H9 (cell line): ENCODE data around the gene KREMEN1. TPM values are rescaled to one million over a fixed set of nuclear protein-coding genes. Genes with fewer than 3 reads are reported as not detected.

Experiments used
- DNase-seq: peaks from one replicate; pipeline ENCODE4 v3.0.0-alpha.2; 2017
- H2AFZ ChIP-seq: one replicate; pipeline ENCODE4 v1.6.1; 2013; ENCODE audit warnings: mild to moderate bottlenecking, low read length, control low read depth, moderate library complexity
- H2AK5ac ChIP-seq: 2 replicates; pipeline ENCODE4 v1.6.1; 2013; ENCODE audit warnings: low read length, control low read depth, mixed read lengths; ENCODE audit not compliant: insufficient read length
- H2BK120ac ChIP-seq: one replicate; pipeline ENCODE4 v1.6.1; 2013; ENCODE audit warnings: low read depth, mild to moderate bottlenecking, low read length, control low read depth, inconsistent platforms; ENCODE audit not compliant: poor library complexity, severe bottlenecking
- H2BK12ac ChIP-seq: 2 replicates; pipeline ENCODE4 v1.6.1; 2013; ENCODE audit warnings: low read length, control low read depth, mixed read lengths, low read depth; ENCODE audit not compliant: insufficient read length
- H2BK15ac ChIP-seq: 2 replicates; pipeline ENCODE4 v1.6.1; 2013; ENCODE audit warnings: low read depth, low read length, control low read depth
- H2BK20ac ChIP-seq: one replicate; pipeline ENCODE4 v1.6.1; 2013; ENCODE audit warnings: low read depth, mild to moderate bottlenecking, low read length, control low read depth, inconsistent platforms; ENCODE audit not compliant: poor library complexity, severe bottlenecking
- H2BK5ac ChIP-seq: 2 replicates; pipeline ENCODE4 v1.6.1; 2013; ENCODE audit warnings: low read length, control low read depth, mixed read lengths; ENCODE audit not compliant: insufficient read length
- H3K14ac ChIP-seq: 2 replicates; pipeline ENCODE4 v1.6.1; 2013; ENCODE audit warnings: low read length, control low read depth; ENCODE audit not compliant: insufficient read depth
- H3K18ac ChIP-seq: 2 replicates; pipeline ENCODE4 v1.6.1; 2013; ENCODE audit warnings: low read depth, mild to moderate bottlenecking, mixed read lengths, low read length, control low read depth; ENCODE audit not compliant: insufficient read length
- H3K23ac ChIP-seq: 2 replicates; pipeline ENCODE4 v1.6.1; 2013; ENCODE audit warnings: low read length, control low read depth, mixed read lengths, low read depth; ENCODE audit not compliant: insufficient read length
- H3K23me2 ChIP-seq: 2 replicates; pipeline ENCODE4 v1.6.1; 2013; ENCODE audit warnings: low read depth, mild to moderate bottlenecking, mixed read lengths, low read length, control low read depth; ENCODE audit not compliant: insufficient read length, poor library complexity, severe bottlenecking
- H3K27ac ChIP-seq: 2 replicates; pipeline ENCODE4 v1.5.1; 2013; ENCODE audit warnings: low read length, control low read depth, mixed read lengths, low read depth; ENCODE audit not compliant: insufficient read length
- H3K27me3 ChIP-seq: 2 replicates; pipeline ENCODE4 v1.6.1; 2013; ENCODE audit warnings: low read length, control low read depth, inconsistent platforms; ENCODE audit not compliant: insufficient read depth
- H3K4ac ChIP-seq: 2 replicates; pipeline ENCODE4 v1.6.1; 2013; ENCODE audit warnings: low read depth, mild to moderate bottlenecking, control low read depth, inconsistent platforms, low read length, moderate library complexity
- H3K4me1 ChIP-seq: 2 replicates; pipeline ENCODE4 v1.6.1; 2013; ENCODE audit warnings: low read length, control low read depth, inconsistent platforms; ENCODE audit not compliant: insufficient read depth
- H3K4me2 ChIP-seq: 2 replicates; pipeline ENCODE4 v1.6.1; 2013; ENCODE audit warnings: low read length, control low read depth, mixed read lengths; ENCODE audit not compliant: insufficient read length, insufficient read depth
- H3K56ac ChIP-seq: 2 replicates; pipeline ENCODE4 v1.6.1; 2013; ENCODE audit warnings: low read depth, mild to moderate bottlenecking, mixed read lengths, low read length, control low read depth; ENCODE audit not compliant: insufficient read length
- H3K79me1 ChIP-seq: 2 replicates; pipeline ENCODE4 v1.6.1; 2013; ENCODE audit warnings: low read depth, mild to moderate bottlenecking, moderate library complexity, low read length, control low read depth, inconsistent platforms; ENCODE audit not compliant: insufficient read depth, poor library complexity, severe bottlenecking
- H3K79me2 ChIP-seq: 2 replicates; pipeline ENCODE4 v1.6.1; 2013; ENCODE audit warnings: low read length, control low read depth, inconsistent platforms; ENCODE audit not compliant: insufficient read depth
- H3K9ac ChIP-seq: 2 replicates; pipeline ENCODE4 v1.6.1; 2013; ENCODE audit warnings: low read length, control low read depth, mixed read lengths; ENCODE audit not compliant: insufficient read length; ENCODE audit errors: extremely low read depth
- H3K9me3 ChIP-seq: one replicate; pipeline ENCODE4 v1.6.1; 2013; ENCODE audit warnings: low read depth, low read length, inconsistent platforms; ENCODE audit not compliant: control insufficient read depth
- H3T11ph ChIP-seq: one replicate; pipeline ENCODE4 v1.6.1; 2013; ENCODE audit warnings: mild to moderate bottlenecking, low read length, control low read depth, inconsistent platforms
- H4K20me1 ChIP-seq: one replicate; pipeline ENCODE4 v1.6.1; 2013; ENCODE audit not compliant: control insufficient read depth, insufficient read length, insufficient read depth
- H4K5ac ChIP-seq: 2 replicates; pipeline ENCODE4 v1.6.1; 2013; ENCODE audit warnings: low read depth, mild to moderate bottlenecking, mixed read lengths, low read length, control low read depth; ENCODE audit not compliant: insufficient read length
- H4K8ac ChIP-seq: replicated peaks from 2 replicates; pipeline ENCODE4 v1.6.1; 2013; ENCODE audit warnings: low read length, control low read depth, mixed read lengths, low read depth; ENCODE audit not compliant: insufficient read length
- H4K91ac ChIP-seq: 2 replicates; pipeline ENCODE4 v1.6.1; 2013; ENCODE audit warnings: low read depth, mild to moderate bottlenecking, moderate library complexity, mixed read lengths, low read length, control low read depth; ENCODE audit not compliant: insufficient read length
- H3K27ac Mint-ChIP-seq, 3 experiments: 2 replicates in 2 of 3; 3 replicates in 1 of 3; pipeline ENCODE4 v1.8.0; 2020 to 2021; ENCODE audit warnings: mixed read lengths in 3 of 3, mild to moderate bottlenecking in 1 of 3, moderate library complexity in 1 of 3
- H3K27me3 Mint-ChIP-seq: 2 replicates; pipeline ENCODE4 v1.8.0; 2021; ENCODE audit warnings: low read depth, mild to moderate bottlenecking, moderate library complexity, mixed read lengths
- H3K36me3 Mint-ChIP-seq, 3 experiments: 2 replicates in 2 of 3; 3 replicates in 1 of 3; pipeline ENCODE4 v1.8.0; 2020 to 2021; ENCODE audit warnings: low read depth in 3 of 3, mixed read lengths in 3 of 3; ENCODE audit not compliant: insufficient read depth in 1 of 3
- H3K4me1 Mint-ChIP-seq, 2 experiments: 2 replicates each; pipeline ENCODE4 v1.8.0; 2020; ENCODE audit warnings: mixed read lengths in 2 of 2
- H3K4me3 Mint-ChIP-seq, 2 experiments: 2 replicates in 1 of 2; 3 replicates in 1 of 2; pipeline ENCODE4 v1.8.0; 2020 to 2021; ENCODE audit warnings: mild to moderate bottlenecking in 2 of 2, mixed read lengths in 2 of 2, moderate library complexity in 1 of 2
- H3K9me3 Mint-ChIP-seq, 2 experiments: 2 replicates in 1 of 2; 3 replicates in 1 of 2; pipeline ENCODE4 v1.8.0; 2020; ENCODE audit warnings: mild to moderate bottlenecking in 2 of 2, mixed read lengths in 2 of 2, moderate library complexity in 1 of 2
- CTCF ChIP-seq: fragments of 200-600 bp; sonication (generic); conservative IDR thresholded peaks from 3 replicates; pipeline ENCODE4 v1.8.0; 2021; ENCODE audit warnings: antibody characterized with exemption, mild to moderate bottlenecking
- WGBS: extraction: QIAGEN DNeasy Blood & Tissue Kit; methylation state at CpG from one replicate; pipeline ENCODE4 v1.1.7; 2013; ENCODE audit warnings: missing lambda C conversion rate, low lambda C conversion rate, mixed read lengths; ENCODE audit not compliant: insufficient read length; ENCODE audit errors: extremely low coverage; 5-methylcytosine and 5-hydroxymethylcytosine counted together
- total RNA-seq: library from RNA; stranded (reverse); gene quantifications from 2 replicates; pipeline ENCODE4 v1.2.1, GENCODE V29; 2021

KREMEN1 gene
- total RNA-seq, 1 experiment from 2014 or later: 2.4 TPM

GRCh38 chr22:29165321-29166060, 92.7 kb downstream of the KREMEN1 start:
- Mint-ChIP-seq H3K27me3 (peaks cover 15% of the 10 kb centered on the region), H3K36me3 (no peaks in the 10 kb centered on the region)
- WGBS: no CpG with 5 or more reads among the region's 11 CpGs

More at GRCh38 chr22:29165321-29166060, 92.7 kb downstream of the KREMEN1 start:
- Histone ChIP-seq H3K27ac (no peak overlapping the region), H3K23ac (no peak overlapping the region), H2AFZ (no peak overlapping the region), H3T11ph (no peak overlapping the region), H2BK5ac (no peak overlapping the region), H3K9me3 (no peaks in the 10 kb centered on the region), H2BK12ac (no peak overlapping the region), H3K4ac (no peak overlapping the region), H4K91ac (no peak overlapping the region), H3K23me2 (no peaks in the 10 kb centered on the region), H4K8ac (no peak overlapping the region), H2AK5ac (no peak overlapping the region), H2BK15ac (no peak overlapping the region), H3K18ac (no peak overlapping the region), H3K79me2 (no peaks in the 10 kb centered on the region), H2BK120ac (no peak overlapping the region), H3K4me1 (no peaks in the 10 kb centered on the region), H4K5ac (no peak overlapping the region), H3K9ac (no peak overlapping the region), H2BK20ac (no peak overlapping the region), H4K20me1 (no peaks in the 10 kb centered on the region), H3K14ac (no peak overlapping the region), H3K79me1 (no peaks in the 10 kb centered on the region), H3K56ac (no peak overlapping the region), H3K27me3 (no peaks in the 10 kb centered on the region), H3K4me2 (no peak overlapping the region)
- DNase-seq: no peak
- Mint-ChIP-seq H3K27ac (peak overlapping the region in 1 of 3 experiments; percentile 11; a peak in 1 of 7 replicates), H3K4me3 (no peak overlapping the region; a peak in 1 of 5 replicates), H3K9me3 (no peaks in the 10 kb centered on the region), H3K4me1 (no peaks in the 10 kb centered on the region)
- no peak for TF ChIP-seq CTCF
